Neuronal stem cell (in vitro differentiated cells): Measurements from ENCODE around the gene RAB11FIP2.

Experiments
- DNase-seq: peaks from one replicate; pipeline ENCODE4 v3.0.0-alpha.2; 2013; ENCODE audit warnings: low spot score
- H2AFZ ChIP-seq: one replicate; pipeline ENCODE4 v1.6.1; 2013; ENCODE audit warnings: mild to moderate bottlenecking, low read length, inconsistent platforms
- H2AK5ac ChIP-seq: 2 replicates; pipeline ENCODE4 v1.6.1; 2013; ENCODE audit warnings: low read depth, mild to moderate bottlenecking, inconsistent platforms, low read length, moderate library complexity, mixed read lengths
- H2BK120ac ChIP-seq: 2 replicates; pipeline ENCODE4 v1.6.1; 2013; ENCODE audit warnings: low read depth, mild to moderate bottlenecking, inconsistent platforms, low read length, moderate library complexity, mixed read lengths
- H2BK12ac ChIP-seq: one replicate; pipeline ENCODE4 v1.6.1; 2013; ENCODE audit warnings: low read length, inconsistent platforms
- H2BK15ac ChIP-seq: 2 replicates; pipeline ENCODE4 v1.6.1; 2013; ENCODE audit warnings: mild to moderate bottlenecking, low read length, inconsistent platforms, mixed read lengths
- H2BK5ac ChIP-seq: one replicate; pipeline ENCODE4 v1.6.1; 2013; ENCODE audit warnings: inconsistent platforms, mild to moderate bottlenecking, low read length, moderate library complexity
- H3K14ac ChIP-seq: one replicate; pipeline ENCODE4 v1.6.1; 2013; ENCODE audit warnings: low read length, inconsistent platforms
- H3K18ac ChIP-seq: 2 replicates; pipeline ENCODE4 v1.6.1; 2013; ENCODE audit warnings: low read length, inconsistent platforms
- H3K23ac ChIP-seq: 2 replicates; pipeline ENCODE4 v1.6.1; 2013; ENCODE audit warnings: low read depth, mild to moderate bottlenecking, mixed read lengths, low read length, inconsistent platforms; ENCODE audit not compliant: poor library complexity
- H3K27ac ChIP-seq: replicated peaks from 3 replicates; pipeline ENCODE4 v1.5.1; 2013; ENCODE audit warnings: low read length, inconsistent platforms
- H3K27me3 ChIP-seq, 3 experiments: 2 replicates each; pipeline ENCODE4 v1.6.1; 2013; ENCODE audit warnings: low read length in 3 of 3, mild to moderate bottlenecking in 2 of 3, inconsistent platforms in 1 of 3, low read depth in 1 of 3, mixed read lengths in 1 of 3, moderate library complexity in 1 of 3; ENCODE audit not compliant: control insufficient read depth in 3 of 3, insufficient read depth in 3 of 3
- H3K36me3 ChIP-seq, 2 donors: replicated peaks in 1 of 2; 2 replicates each; pipeline ENCODE4 v1.6.1; 2013; ENCODE audit warnings: low read length in 2 of 2; ENCODE audit not compliant: control insufficient read depth in 2 of 2, insufficient read depth in 2 of 2
- H3K4ac ChIP-seq: 2 replicates; pipeline ENCODE4 v1.6.1; 2013; ENCODE audit warnings: inconsistent platforms, mild to moderate bottlenecking, low read length, moderate library complexity
- H3K4me1 ChIP-seq, 2 donors: 1 replicate in 1 of 2; 2 replicates in 1 of 2; pipeline ENCODE4 v1.6.1; 2013; ENCODE audit warnings: low read length in 2 of 2, low read depth in 1 of 2; ENCODE audit not compliant: control insufficient read depth in 2 of 2, insufficient read depth in 1 of 2
- H3K4me2 ChIP-seq: one replicate; pipeline ENCODE4 v1.6.1; 2013; ENCODE audit warnings: mild to moderate bottlenecking, low read length, inconsistent platforms; ENCODE audit not compliant: insufficient read depth, poor library complexity, severe bottlenecking
- H3K4me3 ChIP-seq, 2 donors: 2 replicates each; pipeline ENCODE4 v1.5.1; 2013; ENCODE audit warnings: low read length in 2 of 2, mild to moderate bottlenecking in 2 of 2, inconsistent platforms in 1 of 2, moderate library complexity in 1 of 2
- H3K79me1 ChIP-seq: one replicate; pipeline ENCODE4 v1.6.1; 2013; ENCODE audit warnings: low read depth, mild to moderate bottlenecking, inconsistent platforms, low read length, moderate library complexity
- H3K9ac ChIP-seq: one replicate; pipeline ENCODE4 v1.6.1; 2013; ENCODE audit warnings: mild to moderate bottlenecking, low read depth, low read length, inconsistent platforms; ENCODE audit not compliant: poor library complexity
- H3K9me3 ChIP-seq, 2 donors: replicated peaks in 1 of 2; 2 replicates each; pipeline versions ENCODE3 to v1.6.1; 2013; ENCODE audit warnings: low read length in 2 of 2, mild to moderate bottlenecking in 2 of 2, inconsistent platforms in 1 of 2, low read depth in 1 of 2, mixed read lengths in 1 of 2, moderate library complexity in 1 of 2; ENCODE audit not compliant: control insufficient read depth in 2 of 2, insufficient read depth in 1 of 2
- H4K8ac ChIP-seq: one replicate; pipeline ENCODE4 v1.6.1; 2013; ENCODE audit warnings: low read depth, mild to moderate bottlenecking, inconsistent platforms, low read length, moderate library complexity
- H4K91ac ChIP-seq: one replicate; pipeline ENCODE4 v1.6.1; 2013; ENCODE audit warnings: low read length, low read depth, mild to moderate bottlenecking, inconsistent platforms; ENCODE audit not compliant: poor library complexity
- WGBS, 2 donors: extraction: QIAGEN DNeasy Blood & Tissue Kit; methylation state at CpG; one replicate each; pipeline ENCODE4 v1.1.7; 2013; ENCODE audit warnings: missing lambda C conversion rate in 2 of 2, mixed read lengths in 1 of 2; ENCODE audit not compliant: insufficient read length in 2 of 2, insufficient replicate concordance in 1 of 2; ENCODE audit errors: extremely low coverage in 2 of 2; 5-methylcytosine and 5-hydroxymethylcytosine counted together

The RAB11FIP2 gene

DNA sequence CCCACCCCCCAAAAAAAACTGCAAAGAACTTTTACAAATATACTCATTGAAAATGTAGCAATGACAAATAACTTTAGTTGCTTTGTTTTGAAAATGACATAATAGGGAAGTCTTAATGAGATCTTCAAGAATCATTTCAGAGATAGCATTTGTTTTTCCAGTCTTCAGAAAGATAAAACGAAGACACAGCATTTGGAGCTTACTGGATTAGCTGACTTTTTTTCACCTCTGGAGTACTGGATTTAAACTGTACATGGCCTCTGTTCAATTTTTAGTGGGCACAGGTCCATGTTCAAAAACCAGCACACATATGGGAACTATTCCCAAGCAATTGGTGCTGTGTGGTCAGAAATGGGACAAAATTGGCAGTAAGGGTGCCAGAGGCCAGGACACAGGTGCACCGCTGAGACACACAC is 3.9 kb downstream of the RAB11FIP2 start:
- Histone ChIP-seq H3K4ac (no peak overlapping the region), H3K27me3 (no peaks in the 10 kb centered on the region), H4K91ac (no peak overlapping the region), H2BK120ac (no peak overlapping the region), H4K8ac (no peak overlapping the region), H3K36me3 (peaks cover 1 to 8% of the 10 kb centered on the region in 2 donors), H3K14ac (no peak overlapping the region), H2AFZ (no peak overlapping the region), H3K4me1 (peaks cover 3 to 10% of the 10 kb centered on the region in 2 donors), H2BK12ac (no peak overlapping the region), H3K4me2 (no peak overlapping the region), H3K9ac (no peak overlapping the region), H3K18ac (no peak overlapping the region), H2BK5ac (no peak overlapping the region), H2AK5ac (no peak overlapping the region), H3K4me3 (no peak overlapping the region), H3K79me1 (no peaks in the 10 kb centered on the region), H3K23ac (no peak overlapping the region), H3K27ac (no peak overlapping the region), H3K9me3 (no peaks in the 10 kb centered on the region), H2BK15ac (no peak overlapping the region)
- no peak for DNase-seq
- WGBS, 2 donors, result no CpG with 5 or more reads among the region's 2 CpGs

DNA sequence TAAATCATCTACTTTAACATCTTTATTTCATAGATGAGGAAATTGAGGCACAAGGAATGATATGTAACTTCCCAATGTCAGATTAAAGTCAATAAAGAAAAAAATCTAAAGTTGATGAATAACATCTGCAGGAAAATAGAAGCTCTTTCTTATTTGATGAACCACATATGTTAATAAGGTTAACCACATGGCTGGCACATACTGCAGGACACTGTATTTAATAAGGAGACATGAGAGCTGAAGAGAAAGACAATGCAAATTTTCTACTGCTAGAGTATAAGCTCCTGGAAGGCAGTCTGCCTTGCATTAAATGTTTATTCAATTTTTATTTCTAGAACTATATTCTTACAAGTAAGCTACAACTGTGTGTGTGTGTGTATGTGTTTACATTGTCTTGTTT is 4.4 kb downstream of the RAB11FIP2 start:
- Histone ChIP-seq H2AK5ac (no peak overlapping the region), H2BK12ac (no peak overlapping the region), H2BK15ac (no peak overlapping the region), H3K4ac (no peak overlapping the region), H3K4me1 (peaks cover 1 to 6% of the 10 kb centered on the region in 2 donors), H3K9ac (no peak overlapping the region), H4K91ac (no peak overlapping the region), H2BK5ac (no peak overlapping the region), H3K23ac (no peak overlapping the region), H3K18ac (no peak overlapping the region), H2BK120ac (no peak overlapping the region), H3K4me3 (no peak overlapping the region), H3K79me1 (no peaks in the 10 kb centered on the region), H3K36me3 (peaks cover 1 to 8% of the 10 kb centered on the region in 2 donors), H4K8ac (no peak overlapping the region), H3K4me2 (no peak overlapping the region), H3K27ac (no peak overlapping the region), H3K27me3 (no peaks in the 10 kb centered on the region), H3K14ac (no peak overlapping the region), H2AFZ (no peak overlapping the region), H3K9me3 (no peaks in the 10 kb centered on the region)
- DNase-seq, result no peak

DNA sequence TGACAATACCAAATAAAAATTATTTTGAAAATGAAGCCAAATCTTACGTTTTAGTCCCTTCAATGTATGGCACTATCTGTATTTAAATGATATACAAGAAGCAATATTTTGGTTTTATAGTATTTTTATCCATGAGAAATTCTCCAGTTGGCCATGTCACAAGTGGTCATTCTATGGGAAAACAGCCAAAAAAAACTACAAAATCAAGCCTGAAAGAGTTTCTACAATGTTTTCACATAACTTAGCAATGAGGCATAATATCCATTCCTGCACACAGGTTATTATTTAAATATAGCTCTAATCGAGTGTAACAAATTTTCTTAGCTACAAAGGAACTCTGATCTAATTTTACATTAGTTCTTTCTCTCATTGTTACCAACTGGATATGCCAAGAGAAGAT is 5.4 kb downstream of the RAB11FIP2 start:
- DNase-seq, result no peak
- no peak overlapping the region for H3K4ac ChIP-seq
- no peak overlapping the region for H2AK5ac ChIP-seq
- H2BK120ac ChIP-seq, result no peak overlapping the region
- H2BK12ac ChIP-seq, result no peak overlapping the region
- no CpG with 5 or more reads among the region's 2 CpGs for WGBS, 2 donors
- H2AFZ ChIP-seq, result no peak overlapping the region
- no peak overlapping the region for H3K4me3 ChIP-seq
- H3K18ac ChIP-seq, result no peak overlapping the region
- no peaks in the 10 kb centered on the region for H3K79me1 ChIP-seq
- H3K9ac ChIP-seq, result no peak overlapping the region
- no peak overlapping the region for H4K91ac ChIP-seq
- H4K8ac ChIP-seq, result no peak overlapping the region
- no peak overlapping the region for H3K27ac ChIP-seq
- H3K36me3 ChIP-seq, result peaks cover 1 to 8% of the 10 kb centered on the region in 2 donors
- no peak overlapping the region for H3K14ac ChIP-seq
- H3K9me3 ChIP-seq, result no peaks in the 10 kb centered on the region
- no peaks in the 10 kb centered on the region for H3K27me3 ChIP-seq
- H3K4me2 ChIP-seq, result no peak overlapping the region
- H2BK15ac ChIP-seq, result no peak overlapping the region
- H3K23ac ChIP-seq, result no peak overlapping the region
- H2BK5ac ChIP-seq, result no peak overlapping the region
- peaks cover 0 to 7% of the 10 kb centered on the region in 2 donors for H3K4me1 ChIP-seq

DNA sequence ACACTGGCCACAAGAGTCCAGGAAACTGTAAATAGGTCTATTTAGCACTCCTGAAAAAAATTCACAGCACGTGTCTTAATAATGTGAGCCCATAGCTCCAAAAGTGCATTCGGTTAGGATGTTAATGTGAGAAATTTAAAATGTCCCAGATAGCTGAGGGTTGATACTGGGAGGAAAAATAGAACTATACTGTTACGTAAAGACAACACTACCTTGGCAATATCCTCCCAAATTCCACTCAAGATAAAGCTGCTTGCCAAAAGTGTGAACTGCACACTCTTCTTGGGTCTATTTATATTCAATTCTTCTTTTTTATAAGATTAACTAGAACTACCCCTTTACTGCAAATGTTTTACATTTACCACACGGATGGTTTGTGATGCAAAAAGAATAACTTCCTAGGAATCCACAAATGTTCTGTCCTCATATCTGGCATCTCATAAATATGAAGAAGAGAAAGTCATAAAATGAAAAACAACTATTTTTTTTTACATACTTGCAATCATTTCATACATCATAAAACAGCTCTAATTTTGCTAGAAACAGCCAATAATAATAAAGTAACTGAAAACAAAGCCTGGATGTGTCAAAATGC is 10.4 kb downstream of the RAB11FIP2 start:
- no peak for DNase-seq
- Histone ChIP-seq H2BK120ac (no peak overlapping the region), H3K14ac (no peak overlapping the region), H3K27me3 (no peaks in the 10 kb centered on the region), H2AFZ (no peak overlapping the region), H3K9me3 (no peaks in the 10 kb centered on the region), H3K4me2 (no peak overlapping the region), H3K4ac (no peak overlapping the region), H3K18ac (no peak overlapping the region), H2BK15ac (no peak overlapping the region), H2BK12ac (no peak overlapping the region), H3K36me3 (peaks cover 6 to 25% of the 10 kb centered on the region in 2 donors), H3K79me1 (no peaks in the 10 kb centered on the region), H3K4me1 (peaks cover 0 to 10% of the 10 kb centered on the region in 2 donors), H4K91ac (no peak overlapping the region), H4K8ac (no peak overlapping the region), H2BK5ac (no peak overlapping the region), H2AK5ac (no peak overlapping the region), H3K23ac (no peak overlapping the region), H3K27ac (no peak overlapping the region), H3K4me3 (no peak overlapping the region), H3K9ac (no peak overlapping the region)
- no CpG with 5 or more reads among the region's 4 CpGs for WGBS, 2 donors
